K562 treated with DMSO at 1 percent for 4 hours (cell line): ENCODE results near the gene ZNF335. TPM values are rescaled to one million over a fixed set of nuclear protein-coding genes. Genes with fewer than 3 reads are reported as not detected.

Experiments
- total RNA-seq: library from RNA; unstranded; fragments of 300-600 nt; gene quantifications from 2 replicates; pipeline ENCODE4 v1.2.3, GENCODE V29; 2022; ENCODE audit not compliant: insufficient read depth

The ZNF335 gene
- 10.8 and 14.9 TPM in 2 replicates for total RNA-seq

GRCh38 chr20:45971675-45972499 lies at the start of gene ZNF335:
ZNF335 (minus strand) TSS chr20:45972203; CDS start chr20:45971410, 793 bp downstream.

GRCh38 chr20:45934586-45935415 lies 37.2 kb downstream of the ZNF335 start, which contains the start of gene PCIF1:
PCIF1 (plus strand) TSS chr20:45934683; CDS start chr20:45939000, 4,317 bp downstream.

GRCh38 chr20:45911486-45912343 lies 60.3 kb downstream of the ZNF335 start, which contains the start of gene PLTP:
PLTP (minus strand) TSS chr20:45912155; CDS start chr20:45911452, 703 bp downstream.

Other genes starting within 250 kb of the ZNF335 start
- not detected in 2 replicates for gene SPINT4, start 249.9 kb downstream of the ZNF335 start, total RNA-seq
- not detected in 2 replicates for gene WFDC3, start 180.3 kb downstream of the ZNF335 start, total RNA-seq
- 30.5 and 47.2 TPM in 2 replicates for gene DNTTIP1, start 180.2 kb downstream of the ZNF335 start, total RNA-seq
- 3.3 and 5.4 TPM in 2 replicates for gene UBE2C, start 159.6 kb downstream of the ZNF335 start, total RNA-seq
- not detected in 2 replicates for gene TNNC2, start 144.9 kb downstream of the ZNF335 start, total RNA-seq
- gene SNX21, start 138.4 kb downstream of the ZNF335 start, total RNA-seq = 0.53 and 2.0 TPM in 2 replicates
- 50.2 and 57.2 TPM in 2 replicates for gene ACOT8, start 114.8 kb downstream of the ZNF335 start, total RNA-seq
- 9.4 and 9.8 TPM in 2 replicates for gene ZSWIM3, start 114.6 kb downstream of the ZNF335 start, total RNA-seq
- gene ZSWIM1, start 91.0 kb downstream of the ZNF335 start, total RNA-seq = 14.2 and 15.1 TPM in 2 replicates
- not detected in 2 replicates for gene SPATA25, start 84.6 kb downstream of the ZNF335 start, total RNA-seq
- gene NEURL2, start 81.0 kb downstream of the ZNF335 start, total RNA-seq = 2.0 and 5.7 TPM in 2 replicates
- gene CTSA, start 80.9 kb downstream of the ZNF335 start, total RNA-seq = 69.3 and 82.0 TPM in 2 replicates
- gene PLTP, start 60.0 kb downstream of the ZNF335 start, total RNA-seq = 27.6 and 40.1 TPM in 2 replicates
- 21.4 and 22.9 TPM in 2 replicates for gene PCIF1, start 37.5 kb downstream of the ZNF335 start, total RNA-seq
- 0.52 TPM in 1 of 2 replicates, not detected in the other for gene MMP9, start 36.7 kb upstream of the ZNF335 start, total RNA-seq
- gene SLC12A5, start 57.0 kb upstream of the ZNF335 start, total RNA-seq = 11.8 and 15.5 TPM in 2 replicates
- gene NCOA5, start 117.8 kb upstream of the ZNF335 start, total RNA-seq = 22.7 and 32.1 TPM in 2 replicates
- gene CD40, start 146.1 kb upstream of the ZNF335 start, total RNA-seq = 1.0 and 4.6 TPM in 2 replicates